ENCODE data around the gene PAX7. TPM values are rescaled to one million over a fixed set of nuclear protein-coding genes. Genes with fewer than 3 reads are reported as not detected.
"Not testable (repeated sequence)": the region's sequence is repeated elsewhere in the genome, so short reads cannot be mapped to it uniquely, and the experiment has no call there.

PAX7 gene
- total and polyA plus RNA-seq, 2 experiments from 2014 or later, result not detected

DNA sequence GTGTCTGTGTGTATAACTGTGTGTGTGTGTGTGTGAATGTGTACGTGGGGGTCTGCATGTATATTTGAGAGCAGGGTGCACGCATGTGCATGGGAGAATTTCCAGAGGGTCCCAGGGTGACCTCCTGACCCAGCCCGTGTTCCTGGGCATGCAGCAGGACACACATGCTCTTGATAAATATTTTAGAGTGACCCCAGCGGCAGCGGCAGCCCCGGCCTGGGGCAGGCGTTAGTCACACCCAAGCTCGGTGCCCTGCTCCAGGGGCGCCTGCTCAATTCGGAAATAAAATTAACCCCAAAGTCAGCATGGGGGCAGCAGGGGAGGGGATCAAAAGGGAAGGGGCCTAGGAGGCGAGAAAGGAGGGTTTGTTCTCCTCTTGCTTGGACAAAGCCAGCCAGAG is 107.5 kb downstream of the PAX7 start:
- Histone ChIP-seq H3K27me3 (no peaks in the 10 kb centered on the region), H3K27ac (no peak overlapping the region), H3K36me3 (no peaks in the 10 kb centered on the region), H3K4me3 (no peak overlapping the region), H3K9me3 (ENCODE audit: low read depth) (no peaks in the 10 kb centered on the region), H3K4me1 (ENCODE audit: low read depth) (peaks cover 4% of the 10 kb centered on the region)
- no peak for DNase-seq (ENCODE audit: low read depth in 1 of 2, low spot score in 1 of 2)
- no peak for TF ChIP-seq CTCF (IDR thresholded peaks at IDR 0.05; ENCODE audit: low read depth, low read length)

- TF ChIP-seq CTCF (IDR thresholded peaks at IDR 0.05; ENCODE audit: low read depth, low read length), result no peak
- Histone ChIP-seq H3K4me1 (ENCODE audit: low read depth) (peaks cover 4% of the 10 kb centered on the region), H3K27ac (no peak overlapping the region), H3K9me3 (ENCODE audit: low read depth) (no peaks in the 10 kb centered on the region), H3K4me3 (no peak overlapping the region), H3K27me3 (no peaks in the 10 kb centered on the region), H3K36me3 (no peaks in the 10 kb centered on the region)
- DNase-seq (ENCODE audit: low read depth in 1 of 2, low spot score in 1 of 2), result no peak
Measured at GRCh38 chr1:18738617-18739016, 108.0 kb downstream of the PAX7 start.

GRCh38 chr1:18739408-18739807 is 108.8 kb downstream of the PAX7 start:
- H3K4me1 ChIP-seq (ENCODE audit: low read depth), result peaks cover 4% of the 10 kb centered on the region
- no peak for TF ChIP-seq CTCF (IDR thresholded peaks at IDR 0.05; ENCODE audit: low read depth, low read length)
- no peak for DNase-seq (ENCODE audit: low read depth in 1 of 2, low spot score in 1 of 2)
- no peak overlapping the region for H3K4me3 ChIP-seq
- H3K27ac ChIP-seq, result no peak overlapping the region
- H3K36me3 ChIP-seq, result no peaks in the 10 kb centered on the region
- no peaks in the 10 kb centered on the region for H3K27me3 ChIP-seq
- no peaks in the 10 kb centered on the region for H3K9me3 ChIP-seq (ENCODE audit: low read depth)

GRCh38 chr1:18739897-18740296 is 109.3 kb downstream of the PAX7 start:
- H3K9me3 ChIP-seq (ENCODE audit: low read depth), result no peaks in the 10 kb centered on the region
- no peaks in the 10 kb centered on the region for H3K36me3 ChIP-seq
- H3K4me3 ChIP-seq, result no peak overlapping the region
- no peaks in the 10 kb centered on the region for H3K27me3 ChIP-seq
- DNase-seq (ENCODE audit: low read depth in 1 of 2, low spot score in 1 of 2), result no peak
- H3K27ac ChIP-seq, result no peak overlapping the region
- TF ChIP-seq CTCF (IDR thresholded peaks at IDR 0.05; ENCODE audit: low read depth, low read length), result no peak
- no peaks in the 10 kb centered on the region for H3K4me1 ChIP-seq (ENCODE audit: low read depth)

- Histone ChIP-seq H3K36me3 (no peaks in the 10 kb centered on the region), H3K4me1 (ENCODE audit: low read depth) (no peaks in the 10 kb centered on the region), H3K27ac (no peak overlapping the region), H3K4me3 (no peak overlapping the region), H3K9me3 (ENCODE audit: low read depth) (no peaks in the 10 kb centered on the region), H3K27me3 (no peaks in the 10 kb centered on the region)
- no peak for TF ChIP-seq CTCF (IDR thresholded peaks at IDR 0.05; ENCODE audit: low read depth, low read length)
- DNase-seq (ENCODE audit: low read depth in 1 of 2, low spot score in 1 of 2), result no peak
Measured at GRCh38 chr1:18740617-18741016, 110.0 kb downstream of the PAX7 start.

GRCh38 chr1:18743233-18743632 is 112.6 kb downstream of the PAX7 start:
- Histone ChIP-seq H3K9me3 (ENCODE audit: low read depth) (no peaks in the 10 kb centered on the region), H3K36me3 (no peaks in the 10 kb centered on the region), H3K4me1 (ENCODE audit: low read depth) (no peaks in the 10 kb centered on the region), H3K4me3 (no peak overlapping the region), H3K27ac (no peak overlapping the region), H3K27me3 (no peaks in the 10 kb centered on the region)
- DNase-seq (ENCODE audit: low read depth in 1 of 2, low spot score in 1 of 2), result no peak
- no peak for TF ChIP-seq CTCF (IDR thresholded peaks at IDR 0.05; ENCODE audit: low read depth, low read length)

- DNase-seq (ENCODE audit: low read depth in 1 of 2, low spot score in 1 of 2); H3K4me3 ChIP-seq; H3K9me3 ChIP-seq (ENCODE audit: low read depth); H3K27ac ChIP-seq; H3K27me3 ChIP-seq; H3K36me3 ChIP-seq; H3K4me1 ChIP-seq (ENCODE audit: low read depth): not testable (repeated sequence)
Measured at GRCh38 chr1:18744381-18744780, 113.7 kb downstream of the PAX7 start.

Data from cardiac muscle cell (in vitro differentiated cells and primary cell).